Tibial nerve (tissue), 3 donors: ENCODE results near the gene TACO1.

Experiments
- POLR2A ChIP-seq, 2 donors: fragments of 450-650 bp; IDR thresholded peaks; one replicate each; pipeline ENCODE4 v1.6.1; 2017; ENCODE audit warnings: antibody characterized with exemption in 2 of 2, mild to moderate bottlenecking in 2 of 2, moderate library complexity in 2 of 2
- TF ChIP-seq, protein P1 (sequence below), 5 experiments: fragments of 200-600 bp in 3 of 5; fragments of 450-650 bp in 2 of 5; sonication (generic) in 3 of 5; IDR thresholded peaks; one replicate each; pipeline ENCODE4 v1.5.1; 2016 to 2019; ENCODE audit warnings: antibody characterized with exemption in 5 of 5, mild to moderate bottlenecking in 3 of 5, moderate library complexity in 2 of 5

DNA sequence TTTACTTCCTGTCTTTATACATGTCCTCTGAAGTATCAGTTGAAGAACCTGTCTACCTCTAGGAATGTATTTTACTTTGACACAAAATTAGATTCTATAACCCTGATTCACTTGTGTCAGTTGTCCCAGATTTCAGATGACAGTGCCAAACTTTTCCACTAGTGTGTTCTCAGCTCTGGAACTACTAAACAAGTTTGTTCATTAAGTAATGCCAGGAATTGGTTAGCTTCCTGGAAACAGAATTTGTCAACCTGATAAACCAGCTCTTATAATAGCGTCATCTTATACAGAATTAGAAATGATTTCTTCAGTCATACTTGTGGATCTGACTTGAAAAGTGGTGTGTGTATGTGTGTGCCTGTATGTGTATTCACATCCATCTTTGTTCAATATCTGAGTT is 28.9 kb downstream of the TACO1 start:
- no peak for TF ChIP-seq POLR2A (IDR thresholded peaks at IDR 0.05)
- TF ChIP-seq, protein P1, sequence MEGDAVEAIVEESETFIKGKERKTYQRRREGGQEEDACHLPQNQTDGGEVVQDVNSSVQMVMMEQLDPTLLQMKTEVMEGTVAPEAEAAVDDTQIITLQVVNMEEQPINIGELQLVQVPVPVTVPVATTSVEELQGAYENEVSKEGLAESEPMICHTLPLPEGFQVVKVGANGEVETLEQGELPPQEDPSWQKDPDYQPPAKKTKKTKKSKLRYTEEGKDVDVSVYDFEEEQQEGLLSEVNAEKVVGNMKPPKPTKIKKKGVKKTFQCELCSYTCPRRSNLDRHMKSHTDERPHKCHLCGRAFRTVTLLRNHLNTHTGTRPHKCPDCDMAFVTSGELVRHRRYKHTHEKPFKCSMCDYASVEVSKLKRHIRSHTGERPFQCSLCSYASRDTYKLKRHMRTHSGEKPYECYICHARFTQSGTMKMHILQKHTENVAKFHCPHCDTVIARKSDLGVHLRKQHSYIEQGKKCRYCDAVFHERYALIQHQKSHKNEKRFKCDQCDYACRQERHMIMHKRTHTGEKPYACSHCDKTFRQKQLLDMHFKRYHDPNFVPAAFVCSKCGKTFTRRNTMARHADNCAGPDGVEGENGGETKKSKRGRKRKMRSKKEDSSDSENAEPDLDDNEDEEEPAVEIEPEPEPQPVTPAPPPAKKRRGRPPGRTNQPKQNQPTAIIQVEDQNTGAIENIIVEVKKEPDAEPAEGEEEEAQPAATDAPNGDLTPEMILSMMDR (IDR thresholded peaks at IDR 0.05), result no peak
